Smooth muscle cell (in vitro differentiated cells): ENCODE data around the gene EPS8L3. TPM values are rescaled to one million over a fixed set of nuclear protein-coding genes. Genes with fewer than 3 reads are reported as not detected.

Experiments
- DNase-seq: peaks from one replicate; lab custom pipeline; 2025; ENCODE audit not compliant: unreplicated experiment; lab: John Stamatoyannopoulos, UW
- H2AFZ ChIP-seq: fragments of 200-600 bp; sonication (generic); 2 replicates; pipeline ENCODE4 v1.6.0; 2016; ENCODE audit warnings: antibody characterized with exemption, low read depth, mild to moderate bottlenecking
- H3F3A ChIP-seq: fragments of 200-600 bp; sonication (generic); 2 replicates; pipeline ENCODE4 v1.6.0; 2017; ENCODE audit warnings: antibody characterized with exemption, low read depth
- H3K27ac ChIP-seq: fragments of 200-600 bp; sonication (generic); 2 replicates; pipeline ENCODE4 v1.5.1; 2016; ENCODE audit warnings: low read depth, mild to moderate bottlenecking
- H3K27me3 ChIP-seq: fragments of 200-600 bp; sonication (generic); 2 replicates; pipeline ENCODE4 v1.6.1; 2016; ENCODE audit warnings: low read depth, mild to moderate bottlenecking
- H3K36me3 ChIP-seq: fragments of 200-600 bp; sonication (generic); 2 replicates; pipeline ENCODE4 v1.5.1; 2016; ENCODE audit warnings: low read depth
- H3K4me1 ChIP-seq: fragments of 200-600 bp; sonication (generic); 2 replicates; pipeline ENCODE4 v1.5.1; 2016; ENCODE audit warnings: low read depth
- H3K4me2 ChIP-seq: fragments of 200-600 bp; sonication (generic); 2 replicates; pipeline ENCODE4 v1.6.0; 2016; ENCODE audit warnings: mild to moderate bottlenecking
- H3K4me3 ChIP-seq: fragments of 200-600 bp; sonication (generic); 2 replicates; pipeline ENCODE4 v1.5.1; 2016; ENCODE audit warnings: mild to moderate bottlenecking
- H3K79me2 ChIP-seq: fragments of 200-600 bp; sonication (generic); 2 replicates; pipeline ENCODE4 v1.6.0; 2016; ENCODE audit warnings: low read depth, mild to moderate bottlenecking
- H3K9ac ChIP-seq: fragments of 200-600 bp; sonication (generic); 2 replicates; pipeline ENCODE4 v1.6.0; 2016; ENCODE audit warnings: low read depth
- H3K9me3 ChIP-seq: fragments of 200-600 bp; sonication (generic); replicated peaks from 2 replicates; pipeline ENCODE4 v1.5.1; 2016; ENCODE audit warnings: low read depth
- H4K20me1 ChIP-seq: fragments of 200-600 bp; sonication (generic); 2 replicates; pipeline ENCODE4 v1.6.0; 2016; ENCODE audit warnings: low read depth
- WGBS: methylation state at CpG from one replicate; pipeline ENCODE4 v1.1.7; 2016; ENCODE audit warnings: low lambda C conversion rate; 5-methylcytosine and 5-hydroxymethylcytosine counted together
- polyA plus RNA-seq: library from polyadenylated mRNA; unstranded; fragments of >200 nt; fragmentation: Nextera tagmentation; extraction: Ambion mirVana; gene quantifications from 2 replicates; pipeline ENCODE4 v1.2.1, GENCODE V29; 2016
- total RNA-seq: library from RNA; depleted of rRNA; stranded (reverse); fragments of >200 nt; gene quantifications from 2 replicates; pipeline ENCODE4 v1.2.3, GENCODE V29; 2014
- TF ChIP-seq, protein P1 (sequence below): fragments of 200-600 bp; sonication (generic); IDR thresholded peaks from 2 replicates; pipeline ENCODE4 v1.5.1; 2017; ENCODE audit warnings: borderline replicate concordance, mild to moderate bottlenecking, antibody characterized with exemption; ENCODE audit not compliant: insufficient read depth, poor library complexity, severe bottlenecking

The EPS8L3 gene
- total and polyA plus RNA-seq, 2 experiments from 2014 or later = not detected

DNA sequence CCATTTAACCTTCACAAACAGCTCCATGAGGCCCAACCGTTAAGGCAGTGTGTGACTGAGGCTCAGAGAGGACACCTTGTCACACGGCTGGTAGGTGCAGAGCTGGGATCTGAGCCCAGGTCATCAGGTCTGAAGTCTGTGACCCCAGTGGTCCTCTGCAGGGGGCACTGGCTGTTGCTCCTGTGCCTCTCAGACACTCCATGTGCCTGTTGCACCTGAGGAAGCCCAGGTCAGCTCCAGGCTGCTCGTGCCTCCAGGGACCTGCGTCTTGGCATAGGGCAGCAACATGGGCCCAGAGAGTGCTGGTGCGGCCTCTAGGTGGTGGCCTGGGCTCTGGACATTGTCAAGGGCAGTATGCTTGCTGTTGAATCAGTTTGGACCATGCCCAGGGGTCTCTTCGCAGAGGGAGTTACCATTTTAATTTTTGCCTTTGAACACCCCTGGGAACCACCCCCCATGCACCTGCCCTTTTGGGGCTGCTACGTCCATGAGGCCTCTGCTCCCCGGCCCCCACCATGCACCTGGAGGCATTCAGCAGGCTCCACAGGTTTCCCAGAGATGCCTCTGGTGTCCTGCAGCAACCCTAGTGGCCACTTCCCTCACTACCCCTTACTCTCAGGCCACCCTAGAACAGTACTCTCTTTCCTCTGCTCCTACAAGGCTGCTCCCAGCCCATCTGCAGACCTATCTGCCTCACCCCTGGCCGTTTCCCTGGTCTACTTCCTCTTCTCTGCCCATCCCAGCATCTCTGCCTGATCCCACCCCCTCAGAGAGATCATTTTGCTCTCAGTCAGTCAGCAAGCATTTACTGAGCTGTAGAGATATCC, 25.2 kb upstream of the EPS8L3 start:
- Histone ChIP-seq H3K27me3 (no peaks in the 10 kb centered on the region), H4K20me1 (no peaks in the 10 kb centered on the region), H2AFZ (no peak overlapping the region), H3K4me1 (peaks cover 24% of the 10 kb centered on the region), H3K27ac (peak overlapping the region; percentile 53), H3K36me3 (no peaks in the 10 kb centered on the region), H3K79me2 (no peaks in the 10 kb centered on the region), H3K4me2 (peak overlapping the region; percentile 57), H3K9ac (no peak overlapping the region), H3F3A (peaks cover 15% of the 10 kb centered on the region), H3K4me3 (no peak overlapping the region), H3K9me3 (no peaks in the 10 kb centered on the region)
- TF ChIP-seq, protein P1, sequence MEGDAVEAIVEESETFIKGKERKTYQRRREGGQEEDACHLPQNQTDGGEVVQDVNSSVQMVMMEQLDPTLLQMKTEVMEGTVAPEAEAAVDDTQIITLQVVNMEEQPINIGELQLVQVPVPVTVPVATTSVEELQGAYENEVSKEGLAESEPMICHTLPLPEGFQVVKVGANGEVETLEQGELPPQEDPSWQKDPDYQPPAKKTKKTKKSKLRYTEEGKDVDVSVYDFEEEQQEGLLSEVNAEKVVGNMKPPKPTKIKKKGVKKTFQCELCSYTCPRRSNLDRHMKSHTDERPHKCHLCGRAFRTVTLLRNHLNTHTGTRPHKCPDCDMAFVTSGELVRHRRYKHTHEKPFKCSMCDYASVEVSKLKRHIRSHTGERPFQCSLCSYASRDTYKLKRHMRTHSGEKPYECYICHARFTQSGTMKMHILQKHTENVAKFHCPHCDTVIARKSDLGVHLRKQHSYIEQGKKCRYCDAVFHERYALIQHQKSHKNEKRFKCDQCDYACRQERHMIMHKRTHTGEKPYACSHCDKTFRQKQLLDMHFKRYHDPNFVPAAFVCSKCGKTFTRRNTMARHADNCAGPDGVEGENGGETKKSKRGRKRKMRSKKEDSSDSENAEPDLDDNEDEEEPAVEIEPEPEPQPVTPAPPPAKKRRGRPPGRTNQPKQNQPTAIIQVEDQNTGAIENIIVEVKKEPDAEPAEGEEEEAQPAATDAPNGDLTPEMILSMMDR = peak; percentile 30
- DNase-seq = no peak
- 83% methylated on average over 9 of the region's 9 CpGs for WGBS

DNA sequence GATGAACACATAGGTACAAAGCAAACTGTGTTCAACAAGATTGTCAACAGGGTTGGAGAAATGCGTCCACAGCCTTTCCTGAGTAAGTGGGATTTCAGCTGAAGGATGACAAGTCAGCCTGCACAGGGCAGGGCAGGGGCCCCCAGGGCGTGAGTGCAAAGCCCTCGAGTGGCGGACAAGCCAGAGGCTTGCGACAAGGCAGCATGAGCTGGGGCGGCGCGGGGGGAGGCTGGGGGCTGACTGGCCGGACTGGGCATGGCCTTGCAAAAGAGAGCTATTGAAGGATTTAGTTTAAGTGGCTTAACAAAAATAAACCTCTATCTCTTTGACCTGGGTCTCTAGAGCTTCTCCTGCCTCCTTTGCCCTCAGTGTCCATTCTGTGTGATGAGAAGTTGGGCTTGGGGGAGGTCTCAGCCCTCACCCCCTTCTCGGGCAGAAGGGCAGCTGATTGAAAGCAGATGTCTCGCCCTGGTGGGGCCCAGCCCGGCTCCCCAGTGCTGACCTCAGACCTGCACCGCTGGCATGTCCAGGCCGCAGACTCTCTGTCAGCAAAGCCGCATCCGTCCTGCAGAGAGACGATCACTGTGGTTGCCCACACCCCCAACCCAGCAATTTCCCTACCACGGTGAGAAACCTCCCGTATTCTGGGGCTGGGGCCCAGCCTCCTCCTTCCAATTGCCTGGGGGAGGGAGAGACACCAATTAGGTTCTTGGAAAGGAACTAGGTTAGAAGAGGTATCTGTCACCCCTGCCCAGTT, 24.3 kb upstream of the EPS8L3 start:
- peaks cover 32% of the 10 kb centered on the region for H3K4me1 ChIP-seq
- H4K20me1 ChIP-seq = no peaks in the 10 kb centered on the region
- no peak overlapping the region for H2AFZ ChIP-seq
- no peaks in the 10 kb centered on the region for H3K36me3 ChIP-seq
- no peaks in the 10 kb centered on the region for H3K9me3 ChIP-seq
- 36% methylated on average over 19 of the region's 19 CpGs for whole genome bisulfite sequencing
- H3K27me3 ChIP-seq = no peaks in the 10 kb centered on the region
- H3K79me2 ChIP-seq = no peaks in the 10 kb centered on the region
- peaks cover 10% of the 10 kb centered on the region for H3F3A ChIP-seq
- TF ChIP-seq, protein P1 = no peak
- H3K4me2 ChIP-seq = peak overlapping the region; percentile 57
- no peak for DNase-seq
- H3K4me3 ChIP-seq = no peak overlapping the region
- H3K27ac ChIP-seq = peak overlapping the region; percentile 53
- no peak overlapping the region for H3K9ac ChIP-seq

DNA sequence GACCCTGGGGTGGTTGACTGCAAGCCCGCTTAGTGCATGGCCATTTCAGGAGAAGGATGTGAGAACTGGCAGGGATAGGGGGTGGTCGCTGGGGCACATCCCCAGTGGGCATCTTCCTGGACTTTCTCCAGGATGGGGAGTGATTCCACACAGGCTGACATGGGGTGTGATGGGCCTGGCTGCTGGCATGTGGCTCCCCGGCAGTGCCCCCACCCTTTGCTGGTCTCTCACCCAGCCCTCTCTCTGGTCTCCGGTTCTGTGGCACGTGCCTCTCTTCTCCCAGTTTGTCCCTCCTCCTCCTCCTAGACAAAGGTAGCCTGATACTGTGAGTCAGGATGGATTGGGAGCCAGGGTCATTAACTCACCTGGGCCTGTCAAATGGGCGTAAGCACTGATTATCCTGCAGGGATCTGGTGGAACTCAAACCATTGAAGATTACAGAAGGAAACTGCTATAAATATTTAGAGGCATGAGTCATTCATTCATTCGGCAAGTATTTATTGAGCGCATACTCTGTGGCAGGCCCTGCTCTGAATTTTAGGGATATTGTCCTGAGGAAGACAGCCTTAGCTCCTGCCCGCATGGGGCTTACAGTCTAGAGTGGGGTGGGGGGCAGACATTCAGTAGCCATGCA, 23.6 kb upstream of the EPS8L3 start:
- WGBS = 66% methylated on average over 9 of the region's 9 CpGs
- H4K20me1 ChIP-seq = no peaks in the 10 kb centered on the region
- TF ChIP-seq, protein P1 = no peak
- no peaks in the 10 kb centered on the region for H3K9me3 ChIP-seq
- no peak overlapping the region for H3K4me2 ChIP-seq
- no peaks in the 10 kb centered on the region for H3K79me2 ChIP-seq
- no peaks in the 10 kb centered on the region for H3K27me3 ChIP-seq
- peaks cover 10% of the 10 kb centered on the region for H3F3A ChIP-seq
- H3K4me3 ChIP-seq = no peak overlapping the region
- no peak overlapping the region for H3K9ac ChIP-seq
- H3K4me1 ChIP-seq = peaks cover 32% of the 10 kb centered on the region
- DNase-seq = no peak
- no peak overlapping the region for H2AFZ ChIP-seq
- H3K27ac ChIP-seq = peak overlapping the region; percentile 53
- no peaks in the 10 kb centered on the region for H3K36me3 ChIP-seq
